8988T (cell line): ENCODE measurements around the gene PXN.
"Not testable (repeated sequence)": the region's sequence is repeated elsewhere in the genome, so short reads cannot be mapped to it uniquely, and the experiment has no call there.

Experiments
- DNase-seq: peaks from one replicate; pipeline ENCODE4 v3.0.0; 2011

The PXN gene

DNA sequence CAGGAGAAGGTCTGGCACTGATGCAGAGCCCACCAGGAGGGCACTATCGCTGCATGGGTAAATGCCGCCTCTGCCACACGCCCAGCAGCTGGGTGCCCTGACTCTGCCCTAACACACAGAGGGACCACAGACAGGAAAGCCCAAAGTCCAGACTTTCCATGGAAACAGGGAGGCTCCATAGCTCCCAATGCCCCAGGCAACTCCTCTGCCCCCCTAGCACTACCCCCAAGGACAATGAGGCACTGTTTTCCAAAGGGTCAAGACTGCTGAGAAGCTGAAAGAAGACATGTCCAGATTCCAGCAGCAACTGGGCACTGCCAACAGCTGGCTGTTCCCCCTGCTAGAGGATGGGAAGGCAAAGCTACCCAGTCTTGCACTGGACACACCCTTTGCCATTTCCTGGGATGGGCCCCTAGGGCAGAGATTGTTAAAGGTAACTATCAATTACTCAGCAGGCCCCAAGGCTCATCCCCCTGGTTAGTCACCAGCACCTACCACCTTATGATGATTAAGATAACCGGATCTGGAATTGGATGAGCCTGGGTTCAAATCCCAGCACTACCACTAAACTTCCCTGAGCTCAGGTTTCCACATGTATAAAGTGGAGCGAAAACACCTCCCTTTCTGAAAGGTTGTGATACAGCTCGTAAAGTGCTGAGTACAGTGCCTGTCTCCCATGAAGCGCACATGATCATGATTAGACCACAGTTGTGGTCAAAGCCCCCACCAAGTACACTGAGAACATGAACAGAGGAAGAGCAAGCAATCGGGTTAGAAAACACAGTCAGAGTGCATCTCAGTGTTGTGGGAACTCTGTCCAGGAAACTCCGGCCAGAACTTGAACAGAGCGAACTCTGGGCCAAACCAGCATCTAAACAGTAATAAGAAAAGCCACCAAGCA lies 3.3 kb downstream of the PXN start:
- DNase-seq = no peak

DNA sequence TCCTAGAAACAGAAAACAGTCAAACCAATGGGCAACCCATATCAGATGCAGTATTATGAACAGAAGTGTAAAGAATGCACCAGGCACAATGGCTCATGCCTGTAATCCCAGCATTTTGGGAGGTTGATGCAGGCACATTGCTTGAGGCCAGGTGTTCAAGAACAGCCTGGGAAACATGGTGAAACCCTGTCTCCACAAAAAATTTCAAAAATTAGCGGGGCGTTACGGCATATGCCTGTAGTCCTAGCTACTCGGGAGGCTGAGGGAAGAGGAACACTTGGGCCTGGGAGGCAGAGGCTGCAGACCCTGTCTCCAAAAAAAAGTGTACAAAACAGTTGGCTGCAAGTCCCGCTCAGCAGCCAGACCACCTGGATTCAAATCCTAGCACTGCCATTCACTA lies 4.9 kb downstream of the PXN start:
- no peak for DNase-seq

DNA sequence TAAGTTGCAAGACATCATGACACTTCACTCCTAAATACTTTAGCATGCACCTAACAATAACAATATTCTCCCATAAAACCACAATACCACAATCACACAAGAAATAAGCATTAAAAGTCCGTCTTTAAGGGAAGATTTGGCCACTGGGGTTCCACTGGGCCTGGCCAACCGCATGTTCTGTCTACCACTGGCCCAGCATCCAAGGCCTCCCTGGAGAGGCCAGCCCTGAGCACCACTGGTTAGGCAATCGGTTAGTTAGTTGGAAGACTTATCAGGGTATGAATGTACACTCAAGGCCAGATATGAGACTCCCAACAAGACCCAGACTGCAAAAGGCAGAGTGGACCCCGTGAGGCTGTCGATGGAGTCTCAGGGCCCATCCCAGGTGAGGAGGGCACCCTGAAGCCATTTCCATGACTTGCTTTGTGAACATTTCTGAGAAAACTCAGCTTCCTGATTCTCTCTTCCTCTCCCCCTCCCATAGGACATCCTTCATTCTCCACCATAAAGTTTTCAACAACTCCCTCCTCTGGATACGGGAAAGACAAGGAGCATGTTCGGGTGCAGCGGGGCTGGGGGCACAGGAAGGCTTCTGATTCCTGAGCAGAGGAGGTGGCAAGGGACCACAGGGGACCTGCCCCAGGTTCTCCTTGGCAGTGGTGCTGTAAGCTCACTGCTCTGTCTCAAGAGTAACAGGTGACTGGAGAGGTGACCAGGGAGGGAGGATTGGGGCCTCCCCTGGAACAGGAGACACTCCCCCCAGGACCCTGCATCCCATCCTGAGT lies 5.9 kb downstream of the PXN start:
- no peak for DNase-seq

DNA sequence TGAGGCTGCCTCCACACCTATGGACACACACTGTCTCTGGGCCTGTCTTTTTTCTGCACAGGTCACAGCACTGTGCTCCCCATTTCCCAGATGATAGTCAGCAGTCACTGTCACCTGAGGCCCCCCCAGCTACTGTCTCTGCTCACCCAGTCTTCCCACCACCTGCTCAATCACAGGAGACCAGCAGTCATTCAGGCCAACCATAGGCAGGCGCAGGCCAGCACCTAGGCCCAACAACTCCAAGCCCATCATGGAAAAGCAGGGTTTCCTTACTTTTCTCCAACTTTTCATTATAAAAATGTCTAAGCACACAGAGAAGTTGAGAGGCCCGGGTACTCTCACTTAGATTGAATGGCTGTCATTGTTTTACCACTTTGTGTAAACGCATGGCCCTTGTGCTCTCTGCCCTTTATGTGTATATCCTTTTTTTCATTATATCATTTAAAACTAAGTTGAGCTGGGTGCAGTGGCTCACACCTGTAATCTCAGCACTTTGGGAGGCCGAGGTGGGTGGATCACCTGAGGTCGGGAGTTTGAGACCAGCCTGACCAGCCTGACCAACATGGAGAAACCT lies 7.1 kb downstream of the PXN start:
- DNase-seq = no peak

DNA sequence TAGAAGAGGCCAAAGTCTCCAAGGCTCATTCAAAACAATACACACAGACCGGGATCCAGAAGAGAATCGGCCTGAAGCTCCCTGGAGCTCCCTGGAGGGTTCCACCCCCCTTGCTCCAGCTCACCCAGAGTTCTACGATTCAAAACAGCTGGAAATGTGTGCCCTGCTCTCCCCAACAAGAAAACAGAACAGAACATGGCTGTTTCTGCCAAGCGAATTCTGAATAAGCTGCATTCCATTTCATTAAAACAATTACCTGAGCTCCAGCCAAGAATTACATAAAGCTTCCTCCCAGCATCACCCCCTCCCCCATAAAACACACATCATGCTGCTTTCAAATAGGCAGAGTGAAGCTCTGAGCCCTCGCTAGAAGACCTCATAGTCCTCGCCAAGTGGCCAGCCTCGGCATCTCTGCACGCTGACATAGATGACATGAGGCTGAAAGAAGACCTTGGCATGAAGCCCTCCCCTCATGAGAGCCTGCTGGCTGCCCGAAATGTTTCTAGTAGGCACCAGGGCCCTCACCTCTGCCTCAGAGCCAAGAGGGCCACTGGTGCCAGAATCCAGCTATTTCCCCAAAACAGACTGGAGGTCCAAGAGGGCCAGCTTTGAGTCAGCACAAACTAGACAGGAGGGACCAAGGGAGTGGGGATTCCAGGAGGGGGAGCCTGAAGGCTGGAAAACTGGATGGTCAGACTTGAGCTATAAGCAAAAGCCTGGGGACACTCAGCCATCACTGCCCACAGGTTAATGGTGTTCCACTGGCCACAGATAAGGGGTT lies 8.3 kb downstream of the PXN start:
- DNase-seq = no peak

DNA sequence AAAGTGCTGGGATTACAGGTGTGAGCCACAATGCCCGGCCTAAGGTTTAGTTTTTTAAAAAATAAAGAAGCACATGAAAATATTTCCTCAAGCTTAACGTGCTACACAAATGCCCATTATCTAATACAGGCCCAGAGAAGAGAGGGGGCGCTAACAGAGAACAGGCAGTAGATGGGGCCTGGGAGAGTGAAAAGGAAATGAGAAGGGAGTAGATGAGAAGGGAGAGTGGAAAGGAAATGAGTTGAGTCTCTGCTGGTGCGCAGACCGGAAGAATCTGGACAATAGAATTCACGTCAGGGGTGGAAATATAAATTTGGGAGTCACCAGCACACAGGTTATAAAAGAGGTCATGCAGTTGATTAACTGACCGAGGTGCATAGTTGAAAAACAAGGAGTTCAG lies 10.7 kb downstream of the PXN start:
- no peak for DNase-seq

DNA sequence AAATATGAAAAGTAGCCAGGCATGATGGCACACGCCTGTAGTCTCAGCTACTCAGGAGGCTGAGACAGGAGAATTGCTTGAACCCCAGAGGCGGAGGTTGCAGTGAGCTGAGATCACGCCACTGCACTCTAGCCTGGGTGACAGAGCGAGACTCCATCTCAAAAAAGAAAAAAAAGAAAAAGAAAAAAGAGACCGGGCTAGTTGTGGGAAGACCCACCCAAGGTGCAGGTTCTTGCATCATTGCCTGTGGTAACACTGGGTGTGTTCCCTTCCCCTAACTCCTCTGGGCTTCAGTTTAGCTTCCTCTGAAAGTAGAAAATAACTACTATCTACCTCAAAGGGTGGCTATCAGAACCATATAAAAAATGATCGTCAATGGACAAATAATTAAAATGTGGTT lies 12.2 kb downstream of the PXN start:
- DNase-seq = not testable (repeated sequence)

DNA sequence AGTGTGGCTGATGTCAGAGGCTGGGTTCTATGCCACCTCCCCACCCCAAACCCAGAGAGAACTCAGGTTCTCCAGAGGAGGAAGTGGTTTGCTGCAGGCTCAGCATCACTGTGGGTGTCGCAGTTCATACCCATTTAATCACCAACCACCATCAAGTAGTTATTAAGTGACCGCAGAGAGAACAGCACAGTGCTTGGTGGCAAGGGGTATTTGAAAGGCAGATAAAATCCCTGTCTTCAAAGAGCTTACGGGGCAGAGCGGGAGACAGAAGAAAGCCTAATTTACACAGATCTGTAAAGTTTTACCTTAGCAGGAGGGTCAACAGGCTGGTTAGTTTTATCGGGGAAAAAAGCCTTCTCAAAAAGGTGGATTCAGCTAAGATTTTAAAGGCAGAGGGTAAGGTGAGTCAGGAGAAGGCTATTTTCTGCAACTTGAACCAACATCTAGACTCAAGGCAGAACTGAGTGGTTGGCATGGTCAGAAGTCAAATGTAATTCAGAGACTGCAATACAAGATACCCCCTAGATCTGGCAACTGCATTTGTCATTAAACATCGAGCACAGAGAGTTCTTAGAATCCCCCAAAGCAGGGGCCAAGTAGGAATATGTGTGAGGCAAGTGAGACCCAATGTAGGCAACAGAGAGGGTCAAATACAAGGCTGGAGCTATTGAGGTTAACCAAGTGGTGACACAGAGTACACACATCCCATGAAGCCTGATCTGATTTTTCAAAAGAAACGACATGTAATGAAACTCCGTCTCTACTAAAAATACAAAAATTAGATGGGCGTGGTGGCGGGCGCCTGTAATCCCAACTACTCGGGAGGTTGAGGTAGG lies 13.2 kb downstream of the PXN start:
- DNase-seq = no peak

DNA sequence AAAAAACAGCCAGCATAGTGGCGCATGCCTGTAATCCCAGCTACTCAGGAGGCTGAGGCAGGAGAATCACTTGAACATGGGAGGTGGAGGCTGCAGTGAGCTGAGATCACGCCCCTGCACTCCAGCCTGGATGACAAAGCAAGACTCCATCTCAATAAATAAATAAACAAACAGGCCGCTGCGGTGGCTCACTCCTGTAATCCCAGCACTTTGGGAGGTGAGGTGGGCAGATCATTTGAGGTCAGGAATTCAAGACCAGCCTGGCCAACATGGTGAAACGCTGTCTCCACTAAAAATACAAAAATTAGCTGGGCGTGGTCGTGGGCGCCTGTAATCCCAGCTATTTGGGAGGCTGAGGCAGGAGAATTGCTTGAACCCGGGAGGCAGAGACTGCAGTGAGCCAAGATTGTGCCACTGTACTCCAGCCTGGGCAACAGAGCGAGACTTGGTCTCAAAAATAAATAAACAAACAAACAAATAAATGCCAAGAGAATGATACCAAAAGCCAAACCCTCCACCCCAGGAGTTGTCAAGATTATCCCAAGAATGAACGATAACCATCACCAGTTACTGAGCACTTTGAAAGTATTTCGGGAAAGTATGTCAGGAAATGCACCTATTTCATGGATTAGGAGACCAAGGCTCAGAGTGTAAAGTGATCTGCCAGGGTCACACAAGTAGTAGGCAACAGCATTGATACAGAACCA lies 14.0 kb downstream of the PXN start:
- DNase-seq = not testable (repeated sequence)

DNA sequence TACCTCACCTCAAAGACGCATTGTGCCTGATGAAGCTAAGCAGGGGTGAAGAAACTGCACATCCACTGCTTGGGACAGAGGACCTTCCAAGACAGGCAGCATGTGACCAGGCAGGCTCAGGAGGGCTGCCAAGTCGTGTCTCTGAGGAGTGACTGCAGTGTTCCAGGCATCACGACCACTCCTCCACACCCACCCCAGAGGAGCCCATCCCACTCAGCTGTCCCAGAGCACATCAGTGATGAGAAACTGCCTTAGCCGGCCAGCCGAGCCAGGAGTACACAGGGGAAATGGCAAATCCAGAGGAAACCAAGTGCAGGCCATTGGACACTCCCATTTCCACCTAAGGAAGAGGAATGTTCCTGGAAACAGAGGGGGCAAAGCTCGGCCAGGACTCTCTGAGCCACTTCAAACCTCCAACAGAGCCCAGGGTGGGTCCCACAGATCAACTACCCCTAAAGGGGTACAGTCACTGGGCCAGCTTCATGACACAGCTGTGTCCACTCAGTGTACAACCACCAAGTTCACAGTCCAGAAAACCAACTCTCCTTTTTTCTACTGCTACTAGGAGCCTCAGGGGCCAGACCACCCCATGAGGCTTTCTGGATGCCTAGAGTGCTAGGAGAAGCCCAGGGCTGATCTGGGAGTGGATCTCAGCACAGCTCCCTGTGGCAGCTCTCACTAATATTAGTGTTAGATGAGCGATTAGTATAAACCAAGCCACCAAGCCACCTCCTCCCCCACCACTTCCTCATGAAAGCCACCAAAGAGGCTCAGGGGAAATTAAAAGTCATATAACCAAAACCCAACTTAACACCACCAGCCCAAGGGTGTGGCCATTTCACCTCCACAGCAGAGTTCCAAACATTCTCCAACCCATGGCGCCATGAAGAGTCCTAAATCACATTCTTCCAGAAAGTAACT lies 15.4 kb downstream of the PXN start:
- DNase-seq = no peak

DNA sequence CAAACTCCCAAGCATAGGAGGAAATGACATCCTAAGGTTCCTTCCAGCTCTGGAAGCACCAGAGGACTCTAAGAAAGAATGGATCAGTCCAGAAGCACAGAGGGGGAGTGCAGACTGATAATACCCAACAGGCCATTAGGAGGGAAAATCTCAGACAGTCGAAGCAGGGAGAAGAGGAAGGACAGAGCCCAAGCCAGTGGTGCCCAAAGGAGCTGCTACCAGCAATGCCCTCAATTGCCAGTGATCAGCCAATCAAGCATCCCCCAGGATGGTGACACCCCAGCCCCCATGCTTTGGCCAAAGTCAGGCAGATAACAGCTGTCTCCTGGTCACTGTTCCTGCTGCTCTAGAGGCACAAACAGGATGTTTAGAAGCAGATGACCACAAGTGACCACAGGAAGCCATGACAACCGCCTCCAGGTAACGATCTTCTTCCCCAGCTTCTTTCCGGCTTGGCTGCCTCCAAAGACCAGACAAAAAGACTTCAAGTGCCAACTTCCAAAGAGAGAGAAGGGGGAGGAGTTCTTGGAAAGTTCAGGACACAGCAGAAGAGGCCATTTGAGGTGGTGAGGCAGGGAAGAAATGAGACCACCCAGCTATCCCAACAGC lies 16.2 kb downstream of the PXN start:
- DNase-seq = no peak

DNA sequence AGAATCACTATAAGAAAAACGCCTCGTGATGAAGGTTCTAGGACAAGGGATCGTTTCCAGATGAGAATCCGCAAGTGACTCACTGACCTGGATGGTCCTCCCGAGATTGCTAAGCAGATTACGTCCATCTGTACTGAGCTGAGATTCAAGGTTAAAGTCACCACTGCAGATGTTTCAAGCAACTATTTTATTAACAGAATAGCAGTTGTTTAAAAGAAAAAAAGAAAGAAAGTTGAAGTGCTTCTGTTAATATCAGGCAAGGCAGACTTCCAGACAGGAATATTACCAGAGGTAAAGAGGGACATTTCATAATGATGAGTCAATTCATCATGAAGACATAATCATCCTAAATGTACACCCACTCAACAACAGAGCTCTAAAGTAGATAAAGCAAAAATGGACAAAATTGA lies 17.9 kb downstream of the PXN start:
- DNase-seq = no peak

DNA sequence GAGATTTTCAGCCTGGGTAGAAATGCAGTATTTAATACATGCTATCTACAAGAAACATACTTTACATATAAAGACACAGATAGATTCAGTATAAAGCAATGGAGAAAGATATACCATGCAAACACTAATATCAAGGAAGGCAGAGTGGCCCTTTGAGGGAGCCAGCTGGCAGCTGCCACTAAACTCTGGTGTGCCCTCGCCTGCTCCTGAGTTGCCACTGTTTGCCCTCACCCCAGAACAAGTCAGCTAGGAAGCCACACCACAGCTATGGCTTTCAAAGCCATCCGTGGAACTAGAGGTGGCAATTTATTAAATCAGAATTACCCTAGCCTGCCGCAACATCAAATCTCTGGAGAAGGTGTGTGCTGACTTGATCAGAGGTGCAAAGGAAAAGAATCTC lies 18.3 kb downstream of the PXN start:
- DNase-seq = no peak

DNA sequence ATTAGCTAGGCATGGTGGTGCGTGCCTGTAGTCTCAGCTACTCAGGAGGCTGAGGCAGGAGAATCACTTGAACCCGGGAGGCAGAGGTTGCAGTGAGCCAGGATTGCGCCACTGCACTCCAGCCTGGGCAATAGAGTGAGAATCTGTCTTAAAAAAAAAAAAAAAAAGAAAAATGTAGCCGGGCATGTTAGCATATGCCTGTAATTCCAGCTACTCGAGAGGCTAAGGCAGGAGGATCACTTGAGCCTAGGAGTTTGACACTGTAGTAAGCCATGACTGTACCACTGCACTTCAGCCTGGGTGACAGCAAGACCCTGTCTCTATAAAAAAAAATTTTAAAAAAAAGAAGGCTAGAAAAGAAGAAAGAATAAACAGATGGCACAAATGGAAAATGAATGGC lies 18.8 kb downstream of the PXN start:
- not testable (repeated sequence) for DNase-seq

DNA sequence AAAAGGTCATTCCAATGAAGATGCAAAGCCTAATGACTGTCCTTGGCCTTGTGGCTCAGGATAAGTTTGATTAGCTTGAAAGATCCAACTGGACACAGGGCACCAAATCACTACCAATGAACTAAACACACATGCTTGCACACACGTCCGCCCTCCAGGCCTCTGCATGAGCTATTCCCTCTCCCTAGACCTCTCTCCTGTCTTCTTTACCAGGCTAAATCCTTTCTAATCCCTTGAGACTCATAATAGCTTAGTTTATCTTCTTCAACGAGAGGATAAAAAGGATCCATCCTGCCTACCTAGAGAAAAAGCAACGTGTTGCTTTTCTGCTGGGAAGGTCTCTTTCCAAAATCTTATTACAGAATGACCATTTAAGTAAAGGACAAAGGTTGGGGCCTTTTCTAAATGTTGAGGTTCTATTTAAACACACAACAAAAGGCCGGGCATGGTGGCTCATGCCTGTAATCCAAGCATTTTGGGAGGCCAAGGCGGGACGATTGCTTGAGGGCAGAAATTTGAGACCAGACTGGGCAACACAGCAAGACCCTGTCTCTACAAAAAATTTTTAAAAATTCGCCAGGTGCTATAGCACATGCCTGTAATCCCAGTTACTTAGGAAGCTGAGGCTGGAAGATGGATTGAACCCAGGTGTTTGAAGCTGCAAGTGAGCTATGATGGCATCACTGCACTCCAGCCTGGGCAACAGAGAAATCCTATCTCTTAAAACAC lies 22.4 kb downstream of the PXN start:
- DNase-seq = no peak

DNA sequence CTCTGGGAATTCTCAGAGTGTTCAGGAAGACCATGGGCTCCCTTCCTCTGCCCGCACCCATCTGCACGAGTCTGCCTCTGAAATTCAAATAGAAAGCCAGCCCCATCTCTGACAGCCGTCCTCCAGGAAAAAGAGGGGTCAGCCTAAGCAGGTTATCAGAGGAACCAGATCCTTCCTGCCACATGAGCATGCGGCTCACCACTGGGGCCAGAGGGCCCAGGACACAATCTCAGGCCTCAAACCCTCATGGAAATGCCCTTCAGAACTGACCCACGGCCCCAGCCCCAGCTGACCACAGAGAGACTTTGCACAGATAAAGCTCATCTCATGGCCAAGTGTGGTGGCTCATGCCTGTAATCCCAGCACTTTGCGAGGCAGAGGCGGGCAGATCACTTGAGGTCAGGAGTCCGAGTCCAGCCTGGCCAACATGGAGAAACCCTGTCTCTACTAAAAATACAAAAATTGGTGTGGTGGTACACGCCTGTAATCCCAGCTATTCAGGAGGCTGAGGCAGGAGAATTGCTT lies 23.2 kb downstream of the PXN start:
- no peak for DNase-seq

DNA sequence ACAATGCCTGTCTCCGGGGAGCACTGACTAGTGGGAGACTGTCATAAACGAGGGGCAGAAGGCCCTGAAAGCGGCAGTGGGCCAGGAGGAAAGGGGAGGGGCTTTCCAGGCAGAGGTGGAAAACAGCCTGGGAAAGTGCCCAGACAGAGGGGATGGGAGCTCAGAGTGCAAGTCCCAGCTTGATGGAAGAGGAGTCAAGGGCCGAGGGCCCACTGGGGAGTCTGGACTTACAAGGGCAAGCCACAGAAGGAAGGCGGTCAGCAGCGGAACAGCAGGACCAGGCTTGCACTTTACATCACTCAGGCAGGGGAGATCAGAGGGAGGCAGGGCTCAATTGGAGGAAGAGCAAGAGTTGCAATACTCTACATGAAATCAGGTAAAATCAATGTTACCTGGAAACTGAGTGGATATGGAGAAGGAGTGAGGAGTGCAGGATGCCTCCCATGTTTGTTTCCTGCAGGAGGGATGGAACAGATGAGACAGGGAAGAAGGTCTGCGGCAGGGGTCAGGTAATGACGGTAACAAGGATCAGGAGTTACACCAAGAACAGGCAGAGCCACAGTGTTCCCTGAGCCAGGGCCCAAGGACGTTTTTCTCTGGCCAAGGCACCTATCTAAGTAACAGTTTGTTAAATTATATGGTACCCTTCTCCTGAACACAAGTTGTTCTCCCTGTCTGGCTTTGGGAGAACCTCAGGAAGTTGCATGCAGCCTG lies 23.8 kb downstream of the PXN start:
- no peak for DNase-seq

DNA sequence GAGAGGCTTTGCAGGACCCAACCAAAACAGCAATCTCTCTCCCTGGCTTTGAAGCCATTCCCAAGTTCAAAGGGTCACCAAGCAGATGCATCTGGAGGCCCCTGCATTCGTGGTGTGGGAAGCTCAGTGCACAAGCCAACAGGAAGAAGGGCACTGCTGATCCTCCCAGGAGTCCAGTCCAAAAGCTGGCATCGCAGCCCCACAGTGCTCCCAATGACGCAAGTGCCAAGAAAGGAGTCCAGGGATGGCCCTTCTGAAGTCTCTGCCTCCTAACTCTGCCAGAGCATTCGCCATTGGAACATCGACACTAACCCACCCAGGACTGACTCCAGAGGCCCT lies 25.1 kb downstream of the PXN start:
- no peak for DNase-seq
